Measurements from ENCODE around the gene ENPP3. TPM values are rescaled to one million over a fixed set of nuclear protein-coding genes. Genes with fewer than 3 reads are reported as not detected.

The ENPP3 gene
- total and polyA plus RNA-seq, 9 of the 15 experiments (the other 6 are each of a cell fraction or from before 2014, with no cell fraction given): 14.0 to 32.8 (median 21.6) TPM

- no TSS peak for BruUV-seq (replicated peaks)
- Histone ChIP-seq H3K4me2 (ENCODE audit: insufficient read depth, low read length) (no peak overlapping the region), H2AFZ (ENCODE audit: low read depth, low read length) (no peak overlapping the region), H3K27ac (ENCODE audit: extremely low read depth, low read depth, low read length) (no peak overlapping the region), H3K9me1 (ENCODE audit: control insufficient read depth, insufficient read depth, low read length) (no peaks in the 10 kb centered on the region), H3K36me3 (ENCODE audit: control insufficient read depth, insufficient read depth, low read length) (no peaks in the 10 kb centered on the region), H4K20me1 (replicated peaks; ENCODE audit: control insufficient read depth, insufficient read depth, low read length) (no peaks in the 10 kb centered on the region), H3K27me3 (ENCODE audit: control insufficient read depth in 2 of 2, insufficient read depth in 2 of 2, low read length in 2 of 2) (no peaks in the 10 kb centered on the region; a peak in 2 of 5 replicates), H3K4me1 (replicated peaks in 1 of 2; ENCODE audit: control insufficient read depth in 2 of 2, insufficient read depth in 2 of 2, low read length in 2 of 2) (no peaks in the 10 kb centered on the region; a peak in 1 of 5 replicates), H3K9me3 (replicated peaks; ENCODE audit: control insufficient read depth, insufficient read depth, low read depth, low read length) (no peaks in the 10 kb centered on the region), H3K4me3 (no peak overlapping the region), H3K79me2 (ENCODE audit: control insufficient read depth, insufficient read depth, low read length) (no peaks in the 10 kb centered on the region), H3K9ac (ENCODE audit: insufficient read depth in 1 of 2, low read depth in 2 of 2, low read length in 2 of 2) (no peak overlapping the region)
- under 1% methylated on average over 6 of the region's 6 CpGs for WGBS (ENCODE audit: insufficient coverage, low coverage, missing lambda C conversion rate)
- in situ Hi-C loops (cut with MboI): no loop called here
- DNase-seq (ENCODE audit: extremely low read depth in 1 of 4, low spot score in 3 of 4) (no peak), FAIRE-seq (no peak), ATAC-seq (no peak)
- POLR2A ChIA-PET: no interaction called here
- CTCF ChIA-PET (ENCODE audit: low intra/inter-chr PET ratio): interaction anchor here (0.7 kb wide), 1 partner anchor 672 kb away, joined by 3 read pairs; no protein-coding TSS in a partner anchor
- intact Hi-C loops (cut with micrococcal nuclease): no loop called here
- no peak for TF ChIP-seq HIVEP1 (CRISPR knock-in tag; IDR thresholded peaks at IDR 0.05)
- no peak for TF ChIP-seq CREM (IDR thresholded peaks at IDR 0.05; ENCODE audit: low read depth)
- no peak for TF ChIP-seq SMARCA4 (IDR thresholded peaks at IDR 0.05)
- TF ChIP-seq, protein P1, sequence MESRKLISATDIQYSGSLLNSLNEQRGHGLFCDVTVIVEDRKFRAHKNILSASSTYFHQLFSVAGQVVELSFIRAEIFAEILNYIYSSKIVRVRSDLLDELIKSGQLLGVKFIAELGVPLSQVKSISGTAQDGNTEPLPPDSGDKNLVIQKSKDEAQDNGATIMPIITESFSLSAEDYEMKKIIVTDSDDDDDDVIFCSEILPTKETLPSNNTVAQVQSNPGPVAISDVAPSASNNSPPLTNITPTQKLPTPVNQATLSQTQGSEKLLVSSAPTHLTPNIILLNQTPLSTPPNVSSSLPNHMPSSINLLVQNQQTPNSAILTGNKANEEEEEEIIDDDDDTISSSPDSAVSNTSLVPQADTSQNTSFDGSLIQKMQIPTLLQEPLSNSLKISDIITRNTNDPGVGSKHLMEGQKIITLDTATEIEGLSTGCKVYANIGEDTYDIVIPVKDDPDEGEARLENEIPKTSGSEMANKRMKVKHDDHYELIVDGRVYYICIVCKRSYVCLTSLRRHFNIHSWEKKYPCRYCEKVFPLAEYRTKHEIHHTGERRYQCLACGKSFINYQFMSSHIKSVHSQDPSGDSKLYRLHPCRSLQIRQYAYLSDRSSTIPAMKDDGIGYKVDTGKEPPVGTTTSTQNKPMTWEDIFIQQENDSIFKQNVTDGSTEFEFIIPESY (CRISPR knock-in tag; IDR thresholded peaks at IDR 0.05): no peak
- no peak for TF ChIP-seq RREB1 (CRISPR knock-in tag; IDR thresholded peaks at IDR 0.05)
- TF ChIP-seq RBM34 (IDR thresholded peaks at IDR 0.05; ENCODE audit: borderline replicate concordance, insufficient read depth, low read length): no peak
- TF ChIP-seq, protein P2, sequence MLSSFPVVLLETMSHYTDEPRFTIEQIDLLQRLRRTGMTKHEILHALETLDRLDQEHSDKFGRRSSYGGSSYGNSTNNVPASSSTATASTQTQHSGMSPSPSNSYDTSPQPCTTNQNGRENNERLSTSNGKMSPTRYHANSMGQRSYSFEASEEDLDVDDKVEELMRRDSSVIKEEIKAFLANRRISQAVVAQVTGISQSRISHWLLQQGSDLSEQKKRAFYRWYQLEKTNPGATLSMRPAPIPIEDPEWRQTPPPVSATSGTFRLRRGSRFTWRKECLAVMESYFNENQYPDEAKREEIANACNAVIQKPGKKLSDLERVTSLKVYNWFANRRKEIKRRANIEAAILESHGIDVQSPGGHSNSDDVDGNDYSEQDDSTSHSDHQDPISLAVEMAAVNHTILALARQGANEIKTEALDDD (IDR thresholded peaks at IDR 0.05): no peak
- no peak for TF ChIP-seq TOE1 (IDR thresholded peaks at IDR 0.05; ENCODE audit: borderline replicate concordance)
- no peak for TF ChIP-seq TOE1 (CRISPR knock-in tag; IDR thresholded peaks at IDR 0.05; ENCODE audit: borderline replicate concordance, low read depth)
- TF ChIP-seq PCBP2 (IDR thresholded peaks at IDR 0.05; ENCODE audit: low read depth, low read length, poor library complexity, severe bottlenecking): no peak
- no peak for TF ChIP-seq KLF10 (CRISPR knock-in tag; IDR thresholded peaks at IDR 0.05)
- no peak for TF ChIP-seq CBX1 (IDR thresholded peaks at IDR 0.05; ENCODE audit: low read depth)
- TF ChIP-seq HNRNPK (IDR thresholded peaks at IDR 0.05; ENCODE audit: low read depth, low read length, poor library complexity, severe bottlenecking): no peak
Measured at GRCh38 chr6:131761060-131761761, 124.1 kb downstream of the ENPP3 start.
